HepG2 (cell line): ENCODE measurements around the gene ACOX3. TPM values are rescaled to one million over a fixed set of nuclear protein-coding genes. Genes with fewer than 3 reads are reported as not detected.

ENCODE experiments used
- ARID3A ChIP-seq: IDR thresholded peaks from 2 replicates; pipeline ENCODE4 v1.6.1; 2012; ENCODE audit warnings: low read depth, low read length, improper control_type of control experiment
- ARID4A ChIP-seq: sonication (generic); formaldehyde crosslinking; IDR thresholded peaks from 2 replicates; pipeline ENCODE4 v1.5.0; 2020; ENCODE audit warnings: mild to moderate bottlenecking, missing genetic modification reagents, borderline replicate concordance
- NR2F6 ChIP-seq, 2 experiments: IDR thresholded peaks; 2 replicates each; pipeline ENCODE4 v1.6.1; 2016; ENCODE audit warnings: antibody characterized with exemption in 1 of 2, mild to moderate bottlenecking in 1 of 2
- RAD51 ChIP-seq: fragments of 450-650 bp; IDR thresholded peaks from 2 replicates; pipeline ENCODE4 v1.6.1; 2016; ENCODE audit warnings: borderline replicate concordance
- RXRA ChIP-seq: sonication (generic); formaldehyde crosslinking; IDR thresholded peaks from 2 replicates; pipeline ENCODE4 v1.5.1; 2020; ENCODE audit warnings: missing genetic modification reagents
- TEAD3 ChIP-seq: optimal IDR thresholded peaks from 2 replicates; pipeline ENCODE3; 2016; ENCODE audit warnings: borderline replicate concordance
- ZBTB4 ChIP-seq: sonication (generic); formaldehyde crosslinking; IDR thresholded peaks from 2 replicates; pipeline ENCODE4 v1.4.0; 2020; ENCODE audit warnings: missing genetic modification reagents, mild to moderate bottlenecking, borderline replicate concordance
- ZNF503 ChIP-seq: sonication (generic); formaldehyde crosslinking; IDR thresholded peaks from 2 replicates; pipeline ENCODE4 v1.4.0; 2020; ENCODE audit warnings: missing genetic modification reagents
- ZNF563 ChIP-seq: sonication (generic); formaldehyde crosslinking; IDR thresholded peaks from 2 replicates; pipeline ENCODE4 v1.8.0; 2022; ENCODE audit warnings: mild to moderate bottlenecking, moderate library complexity, missing genetic modification reagents
- polyA plus RNA-seq, 8 experiments: library from polyadenylated mRNA; depleted of rRNA in 3 of 8; stranded (reverse) in 7 of 8; unstranded in 1 of 8; fragments of >200 nt; fragmentation: Illumina TruSeq in 4 of 8; extraction: Trizol in 4 of 8; gene quantifications; 2 replicates each; pipeline versions ENCODE4 v1.2.1 to v1.2.3, GENCODE V29; 2011 to 2016; ENCODE audit warnings: low read depth in 4 of 8, missing spikeins in 1 of 8, mixed read lengths in 1 of 8; ENCODE audit not compliant: insufficient read depth in 1 of 8
- total RNA-seq, 5 experiments: library from RNA; depleted of rRNA; stranded (reverse); fragments of >200 nt; fragmentation: Illumina TruSeq; extraction: Trizol; gene quantifications; 2 replicates each; pipeline ENCODE4 v1.2.3, GENCODE V29; 2016; ENCODE audit warnings: low read depth in 1 of 5
- TF ChIP-seq, protein P1 (sequence below): fragments of 450-650 bp; IDR thresholded peaks from 2 replicates; pipeline ENCODE4 v1.6.1; 2017
- TF ChIP-seq, protein P2 (sequence below): sonication (generic); formaldehyde crosslinking; IDR thresholded peaks from 2 replicates; pipeline ENCODE4 v1.5.0; 2020; ENCODE audit warnings: mild to moderate bottlenecking, missing genetic modification reagents
- TF ChIP-seq, protein P3 (sequence below): sonication (generic); formaldehyde crosslinking; IDR thresholded peaks from 2 replicates; pipeline ENCODE4 v1.5.0; 2020; ENCODE audit warnings: mild to moderate bottlenecking, missing genetic modification reagents, moderate library complexity

ACOX3 gene
- total and polyA plus RNA-seq, 2 of the 13 experiments (the other 11 are each of a cell fraction or from before 2014, with no cell fraction given): 4.2 to 17.8 TPM

DNA sequence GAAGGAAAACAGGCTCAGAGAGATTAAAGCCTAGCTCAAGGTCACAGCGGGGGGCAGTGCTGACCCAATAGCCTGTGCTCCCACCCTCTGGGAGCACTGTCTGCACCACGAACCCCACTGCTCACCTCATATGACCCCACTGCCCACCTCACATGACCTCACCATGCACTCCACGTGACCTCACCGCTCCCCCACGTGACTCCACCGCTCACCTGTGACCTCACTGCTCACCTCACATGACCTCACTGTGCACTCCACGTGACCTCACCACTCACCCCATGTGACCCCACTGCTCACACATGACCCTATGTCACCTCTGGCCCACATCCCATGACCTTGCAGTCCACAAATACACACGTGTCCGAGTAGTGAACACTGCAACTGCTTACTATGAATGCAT, 55.4 kb downstream of the ACOX3 start (continued):
- TF ChIP-seq ZBTB4 (CRISPR knock-in tag): no peak
- TF ChIP-seq ARID3A: no peak
- no peak for TF ChIP-seq ZNF563 (CRISPR knock-in tag)
- TF ChIP-seq, protein P1, sequence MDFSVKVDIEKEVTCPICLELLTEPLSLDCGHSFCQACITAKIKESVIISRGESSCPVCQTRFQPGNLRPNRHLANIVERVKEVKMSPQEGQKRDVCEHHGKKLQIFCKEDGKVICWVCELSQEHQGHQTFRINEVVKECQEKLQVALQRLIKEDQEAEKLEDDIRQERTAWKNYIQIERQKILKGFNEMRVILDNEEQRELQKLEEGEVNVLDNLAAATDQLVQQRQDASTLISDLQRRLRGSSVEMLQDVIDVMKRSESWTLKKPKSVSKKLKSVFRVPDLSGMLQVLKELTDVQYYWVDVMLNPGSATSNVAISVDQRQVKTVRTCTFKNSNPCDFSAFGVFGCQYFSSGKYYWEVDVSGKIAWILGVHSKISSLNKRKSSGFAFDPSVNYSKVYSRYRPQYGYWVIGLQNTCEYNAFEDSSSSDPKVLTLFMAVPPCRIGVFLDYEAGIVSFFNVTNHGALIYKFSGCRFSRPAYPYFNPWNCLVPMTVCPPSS: no peak
- TF ChIP-seq, protein P2, sequence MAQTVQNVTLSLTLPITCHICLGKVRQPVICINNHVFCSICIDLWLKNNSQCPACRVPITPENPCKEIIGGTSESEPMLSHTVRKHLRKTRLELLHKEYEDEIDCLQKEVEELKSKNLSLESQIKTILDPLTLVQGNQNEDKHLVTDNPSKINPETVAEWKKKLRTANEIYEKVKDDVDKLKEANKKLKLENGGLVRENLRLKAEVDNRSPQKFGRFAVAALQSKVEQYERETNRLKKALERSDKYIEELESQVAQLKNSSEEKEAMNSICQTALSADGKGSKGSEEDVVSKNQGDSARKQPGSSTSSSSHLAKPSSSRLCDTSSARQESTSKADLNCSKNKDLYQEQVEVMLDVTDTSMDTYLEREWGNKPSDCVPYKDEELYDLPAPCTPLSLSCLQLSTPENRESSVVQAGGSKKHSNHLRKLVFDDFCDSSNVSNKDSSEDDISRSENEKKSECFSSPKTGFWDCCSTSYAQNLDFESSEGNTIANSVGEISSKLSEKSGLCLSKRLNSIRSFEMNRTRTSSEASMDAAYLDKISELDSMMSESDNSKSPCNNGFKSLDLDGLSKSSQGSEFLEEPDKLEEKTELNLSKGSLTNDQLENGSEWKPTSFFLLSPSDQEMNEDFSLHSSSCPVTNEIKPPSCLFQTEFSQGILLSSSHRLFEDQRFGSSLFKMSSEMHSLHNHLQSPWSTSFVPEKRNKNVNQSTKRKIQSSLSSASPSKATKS (CRISPR knock-in tag): no peak
- TF ChIP-seq NR2F6 (IDR thresholded peaks at IDR 0.05): peak; percentile 34; the same call in 1 of the 2 replicates
- no peak for TF ChIP-seq NR2F6 (CRISPR knock-in tag; IDR thresholded peaks at IDR 0.05)
- peak; percentile 54; the same call in 1 of the 2 replicates for TF ChIP-seq RAD51
- no peak for TF ChIP-seq ZNF503 (CRISPR knock-in tag)
- peak; percentile 71; the same call in 1 of the 2 replicates for TF ChIP-seq RXRA
- TF ChIP-seq TEAD3: no peak
- no peak for TF ChIP-seq ARID4A
- TF ChIP-seq, protein P3, sequence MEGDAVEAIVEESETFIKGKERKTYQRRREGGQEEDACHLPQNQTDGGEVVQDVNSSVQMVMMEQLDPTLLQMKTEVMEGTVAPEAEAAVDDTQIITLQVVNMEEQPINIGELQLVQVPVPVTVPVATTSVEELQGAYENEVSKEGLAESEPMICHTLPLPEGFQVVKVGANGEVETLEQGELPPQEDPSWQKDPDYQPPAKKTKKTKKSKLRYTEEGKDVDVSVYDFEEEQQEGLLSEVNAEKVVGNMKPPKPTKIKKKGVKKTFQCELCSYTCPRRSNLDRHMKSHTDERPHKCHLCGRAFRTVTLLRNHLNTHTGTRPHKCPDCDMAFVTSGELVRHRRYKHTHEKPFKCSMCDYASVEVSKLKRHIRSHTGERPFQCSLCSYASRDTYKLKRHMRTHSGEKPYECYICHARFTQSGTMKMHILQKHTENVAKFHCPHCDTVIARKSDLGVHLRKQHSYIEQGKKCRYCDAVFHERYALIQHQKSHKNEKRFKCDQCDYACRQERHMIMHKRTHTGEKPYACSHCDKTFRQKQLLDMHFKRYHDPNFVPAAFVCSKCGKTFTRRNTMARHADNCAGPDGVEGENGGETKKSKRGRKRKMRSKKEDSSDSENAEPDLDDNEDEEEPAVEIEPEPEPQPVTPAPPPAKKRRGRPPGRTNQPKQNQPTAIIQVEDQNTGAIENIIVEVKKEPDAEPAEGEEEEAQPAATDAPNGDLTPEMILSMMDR (CRISPR knock-in tag): no peak
